AG10803 (cell line): ENCODE results near the gene SNN.

Source experiments
- DNase-seq: peaks from one replicate; pipeline ENCODE4 v3.0.0; 2010; ENCODE audit warnings: low read depth
- H3K4me3 ChIP-seq: 2 replicates; pipeline ENCODE4 v1.5.1; 2011; ENCODE audit warnings: mild to moderate bottlenecking, low read length, control low read depth
- TF ChIP-seq, protein P1 (sequence below): conservative IDR thresholded peaks from 2 replicates; pipeline ENCODE4 v1.5.1; 2011; ENCODE audit warnings: mild to moderate bottlenecking, low read length, control low read depth, inconsistent platforms

The SNN gene

DNA sequence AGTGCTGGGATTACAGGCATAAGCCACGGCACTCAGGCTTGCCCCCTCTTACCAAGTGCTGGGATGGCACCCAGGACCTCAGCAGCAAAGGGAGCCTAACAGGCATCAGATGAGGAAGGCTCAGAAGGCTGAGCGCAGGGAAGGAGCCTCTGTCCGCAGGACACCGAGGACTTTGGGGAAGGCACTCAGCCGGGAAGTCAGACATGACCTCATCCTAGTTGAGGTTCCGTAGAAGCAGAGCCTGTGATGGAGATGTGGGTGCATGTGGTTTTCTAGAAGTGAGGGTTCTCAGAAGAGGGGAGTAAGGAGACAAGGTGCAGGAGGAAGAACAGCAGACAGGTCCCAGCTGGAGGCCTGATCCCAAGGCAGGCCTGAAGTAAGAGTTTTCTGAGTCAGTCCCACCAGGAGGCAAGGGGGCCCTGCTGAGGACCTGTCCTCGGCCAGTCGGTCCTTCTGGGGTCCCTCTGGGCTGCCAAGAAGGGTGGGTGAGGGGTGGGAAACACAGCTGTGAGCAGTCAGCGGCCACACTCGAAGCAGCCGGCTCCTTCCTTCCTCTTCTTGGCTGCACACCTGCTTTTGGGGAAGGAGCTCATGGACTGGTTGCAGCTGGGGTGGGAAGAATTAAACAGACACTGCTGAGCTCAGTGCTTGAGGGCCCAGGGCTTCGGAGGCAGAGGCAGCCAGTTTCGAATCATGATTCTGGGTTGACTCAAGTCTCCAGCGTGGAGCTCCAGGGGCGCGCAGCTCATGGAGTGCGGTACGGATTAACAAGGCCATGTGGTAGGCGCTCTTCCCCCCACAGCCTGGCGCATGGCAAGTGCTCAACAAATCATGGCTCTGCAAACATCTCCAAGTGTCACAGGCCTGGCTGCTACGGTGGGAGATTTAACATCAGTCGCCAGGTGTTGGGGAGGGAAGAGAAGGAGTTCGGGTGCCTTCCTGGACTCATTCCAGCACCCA is 38.9 kb upstream of the SNN start:
- DNase-seq: no peak
- H3K4me3 ChIP-seq: no peak overlapping the region
- TF ChIP-seq, protein P1, sequence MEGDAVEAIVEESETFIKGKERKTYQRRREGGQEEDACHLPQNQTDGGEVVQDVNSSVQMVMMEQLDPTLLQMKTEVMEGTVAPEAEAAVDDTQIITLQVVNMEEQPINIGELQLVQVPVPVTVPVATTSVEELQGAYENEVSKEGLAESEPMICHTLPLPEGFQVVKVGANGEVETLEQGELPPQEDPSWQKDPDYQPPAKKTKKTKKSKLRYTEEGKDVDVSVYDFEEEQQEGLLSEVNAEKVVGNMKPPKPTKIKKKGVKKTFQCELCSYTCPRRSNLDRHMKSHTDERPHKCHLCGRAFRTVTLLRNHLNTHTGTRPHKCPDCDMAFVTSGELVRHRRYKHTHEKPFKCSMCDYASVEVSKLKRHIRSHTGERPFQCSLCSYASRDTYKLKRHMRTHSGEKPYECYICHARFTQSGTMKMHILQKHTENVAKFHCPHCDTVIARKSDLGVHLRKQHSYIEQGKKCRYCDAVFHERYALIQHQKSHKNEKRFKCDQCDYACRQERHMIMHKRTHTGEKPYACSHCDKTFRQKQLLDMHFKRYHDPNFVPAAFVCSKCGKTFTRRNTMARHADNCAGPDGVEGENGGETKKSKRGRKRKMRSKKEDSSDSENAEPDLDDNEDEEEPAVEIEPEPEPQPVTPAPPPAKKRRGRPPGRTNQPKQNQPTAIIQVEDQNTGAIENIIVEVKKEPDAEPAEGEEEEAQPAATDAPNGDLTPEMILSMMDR: no peak

DNA sequence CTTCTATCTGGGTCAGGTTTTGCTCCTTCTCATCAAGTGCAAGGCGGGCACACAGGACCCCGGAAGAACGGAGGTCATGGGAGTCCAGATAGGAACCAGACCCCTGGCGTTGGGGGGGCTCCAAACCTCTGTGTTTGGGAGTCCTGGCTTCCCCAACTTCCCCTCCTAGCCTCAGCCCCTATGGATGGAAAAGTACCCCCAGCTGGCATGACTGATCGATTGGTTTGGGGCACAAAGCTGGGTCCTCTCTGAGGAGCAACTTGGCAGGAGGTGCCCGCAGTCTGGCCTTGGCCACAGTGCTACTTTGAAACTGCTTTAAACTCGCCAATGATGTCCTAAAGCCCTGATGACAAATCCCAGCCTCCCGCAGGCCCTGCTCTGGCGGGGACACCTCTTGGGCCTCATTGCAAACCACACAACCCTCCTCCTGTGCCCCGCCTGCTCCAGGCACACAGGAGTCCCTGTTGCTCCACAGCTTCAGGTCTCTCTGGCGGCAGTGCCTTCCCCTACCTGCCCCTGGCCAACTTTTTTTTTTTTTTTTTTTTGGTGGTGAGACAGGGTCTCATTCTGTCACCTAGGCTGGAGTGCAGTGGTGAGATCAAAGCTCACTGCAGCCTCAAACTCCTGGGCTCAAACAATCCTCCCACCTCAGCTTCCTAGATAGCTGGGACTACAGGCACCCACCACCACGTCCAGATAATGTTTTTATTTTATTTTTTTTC is 38.0 kb upstream of the SNN start:
- H3K4me3 ChIP-seq: no peak overlapping the region
- no peak for DNase-seq
- TF ChIP-seq, protein P1: no peak

- no peak overlapping the region for H3K4me3 ChIP-seq
- DNase-seq: no peak
- TF ChIP-seq, protein P1: no peak
Observed at GRCh38 chr16:11630768-11631056, 37.5 kb upstream of the SNN start.

DNA sequence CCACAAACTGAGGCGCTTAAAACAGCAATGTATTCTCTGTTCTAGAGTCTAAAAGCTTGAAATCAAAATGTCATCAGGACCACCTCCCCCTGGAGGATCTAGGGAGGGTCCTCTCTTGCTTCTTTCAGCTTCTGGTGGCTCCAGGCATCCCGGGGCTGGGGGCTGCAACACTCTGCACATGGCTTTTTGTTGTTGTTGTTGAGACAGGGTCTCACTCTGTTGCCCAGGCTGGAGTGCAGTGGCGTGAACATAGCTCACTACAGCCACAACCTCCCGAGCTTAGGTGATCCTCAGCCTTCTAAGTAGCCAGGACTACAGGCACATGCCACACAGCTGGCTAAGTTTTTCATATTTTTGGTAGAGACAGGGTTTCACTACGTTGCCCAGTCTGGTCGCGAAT is 37.0 kb upstream of the SNN start:
- DNase-seq: no peak
- no peak overlapping the region for H3K4me3 ChIP-seq
- TF ChIP-seq, protein P1: no peak

GRCh38 chr16:11632455-11632939 is 35.8 kb upstream of the SNN start:
- peak; percentile 82 for DNase-seq
- H3K4me3 ChIP-seq: no peak overlapping the region
- TF ChIP-seq, protein P1: no peak; the same call in 1 of the 2 replicates

- no peak overlapping the region for H3K4me3 ChIP-seq
- TF ChIP-seq, protein P1: no peak
Observed at GRCh38 chr16:11633113-11633512, 35.1 kb upstream of the SNN start.

GRCh38 chr16:11634312-11634711 is 33.9 kb upstream of the SNN start:
- TF ChIP-seq, protein P1: no peak
- no peak for DNase-seq
- no peak overlapping the region for H3K4me3 ChIP-seq

More at GRCh38 chr16:11633113-11633512, 35.1 kb upstream of the SNN start:
- no peak for DNase-seq
